A673 (cell line): ENCODE measurements around the gene TMEM214. TPM values are rescaled to one million over a fixed set of nuclear protein-coding genes. Genes with fewer than 3 reads are reported as not detected.
A peak's percentile ranks its signal among the peaks of the same experiment; 100 is the strongest.
"Not testable (repeated sequence)": the region's sequence is repeated elsewhere in the genome, so short reads cannot be mapped to it uniquely, and the experiment has no call there.

ENCODE experiments used
- BruUV-seq: library from RNA; stranded (reverse); fragments of 400-500 nt; replicated peaks from 2 replicates; lab custom pipeline; 2021; lab: Mats Ljungman, UMichigan
- CTCF ChIA-PET: fragments of 300-600 bp; sonication (Branson Sonifier 250); formaldehyde crosslinking; loops from one replicate; lab custom pipeline; 2022; ENCODE audit warnings: antibody characterized with exemption; lab: Charles Lee
- POLR2A ChIA-PET: fragments of 300-600 bp; sonication (Branson Sonifier 250); formaldehyde crosslinking; loops from one replicate; lab custom pipeline; 2022; ENCODE audit warnings: antibody characterized with exemption; ENCODE audit not compliant: low non-redundant PET; lab: Charles Lee
- DNase-seq: peaks from one replicate; pipeline ENCODE4 v3.0.0-alpha.2; 2015; ENCODE audit warnings: low spot score
- H3K27ac ChIP-seq: fragments of 200-600 bp; sonication (generic); 2 replicates; pipeline ENCODE4 v1.5.1; 2016; ENCODE audit warnings: mixed run types, low read depth, mild to moderate bottlenecking, mixed read lengths, antibody characterized with exemption, low read length; ENCODE audit not compliant: poor library complexity, severe bottlenecking
- H3K27me3 ChIP-seq: fragments of 200-600 bp; sonication (generic); replicated peaks from 2 replicates; pipeline ENCODE4 v1.6.1; 2017; ENCODE audit warnings: mixed run types, low read depth, mild to moderate bottlenecking, mixed read lengths, antibody characterized with exemption, low read length; ENCODE audit not compliant: insufficient read depth, poor library complexity
- H3K36me3 ChIP-seq: fragments of 200-600 bp; sonication (generic); 2 replicates; pipeline ENCODE4 v1.6.1; 2016; ENCODE audit warnings: mixed run types, mild to moderate bottlenecking, mixed read lengths, antibody characterized with exemption, low read length; ENCODE audit not compliant: insufficient read depth, poor library complexity, severe bottlenecking
- H3K4me1 ChIP-seq: fragments of 200-600 bp; sonication (generic); 2 replicates; pipeline ENCODE4 v1.6.1; 2017; ENCODE audit warnings: mixed run types, mild to moderate bottlenecking, mixed read lengths, antibody characterized with exemption, low read length; ENCODE audit not compliant: insufficient read depth, poor library complexity, severe bottlenecking
- H3K4me3 ChIP-seq: fragments of 200-600 bp; sonication (generic); 2 replicates; pipeline ENCODE4 v1.5.1; 2016; ENCODE audit warnings: low read depth, mixed run types, mild to moderate bottlenecking, mixed read lengths, low read length; ENCODE audit not compliant: poor library complexity, severe bottlenecking
- H3K9me3 ChIP-seq: fragments of 200-600 bp; sonication (generic); 2 replicates; pipeline ENCODE4 v1.6.1; 2016; ENCODE audit warnings: mixed run types, low read depth, mild to moderate bottlenecking, mixed read lengths, antibody characterized with exemption, low read length; ENCODE audit not compliant: poor library complexity, severe bottlenecking
- CTCF ChIP-seq: fragments of 300-800, 200-600 bp; sonication (generic); conservative IDR thresholded peaks from 2 replicates; pipeline ENCODE4 v1.5.1; 2017; ENCODE audit warnings: low read depth, mild to moderate bottlenecking, antibody characterized with exemption, low read length, moderate library complexity, mixed read lengths
- EZH2 ChIP-seq: fragments of 200-600 bp; sonication (generic); IDR thresholded peaks from 2 replicates; pipeline ENCODE4 v1.6.1; 2017; ENCODE audit warnings: borderline replicate concordance, low read depth, mild to moderate bottlenecking, mixed read lengths, antibody characterized with exemption, low read length; ENCODE audit not compliant: poor library complexity, severe bottlenecking
- intact Hi-C: fragments of 100-400 bp; cut with micrococcal nuclease; formaldehyde crosslinking; loops from one replicate; pipeline ENCODE4 v1.10.0; 2022; ENCODE audit not compliant: unreplicated experiment
- total RNA-seq: library from RNA; stranded (reverse); gene quantifications from 2 replicates; pipeline ENCODE4 v1.2.3, GENCODE V29; 2021

TMEM214 gene
- total RNA-seq, 1 experiment from 2014 or later = 76.7 TPM

DNA sequence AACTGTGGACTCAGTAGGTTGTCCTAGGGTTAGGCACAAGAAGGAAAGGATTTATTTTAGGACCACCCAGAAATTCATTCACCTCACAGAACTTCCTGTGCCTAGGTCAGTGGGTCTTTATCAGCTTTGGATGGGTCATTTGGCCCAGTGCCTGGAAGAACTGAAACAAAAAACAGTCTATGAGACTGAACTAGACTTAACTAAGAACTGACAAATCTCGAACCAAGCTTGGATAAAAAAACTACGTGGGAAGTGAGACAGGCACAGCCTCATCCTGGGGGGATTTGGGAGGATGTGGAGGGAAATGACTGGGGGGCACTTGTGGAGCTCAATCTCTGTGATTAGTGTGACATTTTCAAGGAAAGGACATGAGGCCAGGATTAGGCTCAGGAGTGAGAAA lies 41.0 kb downstream of the TMEM214 start:
- TF ChIP-seq CTCF (no peak), EZH2 (no peak)
- Histone ChIP-seq H3K27me3 (no peaks in the 10 kb centered on the region), H3K9me3 (no peaks in the 10 kb centered on the region), H3K4me1 (peaks cover 52% of the 10 kb centered on the region), H3K4me3 (no peak overlapping the region), H3K27ac (peak overlapping the region; percentile 52), H3K36me3 (peaks cover 15% of the 10 kb centered on the region)
- ChIA-PET POLR2A (interaction anchor here (0.6 kb wide), 1 partner anchor 18 kb away, joined by 3 read pairs; no protein-coding TSS in a partner anchor), CTCF (no interaction called here)
- no TSS peak for BruUV-seq
- DNase-seq = no peak
- intact Hi-C loops = no loop called here

DNA sequence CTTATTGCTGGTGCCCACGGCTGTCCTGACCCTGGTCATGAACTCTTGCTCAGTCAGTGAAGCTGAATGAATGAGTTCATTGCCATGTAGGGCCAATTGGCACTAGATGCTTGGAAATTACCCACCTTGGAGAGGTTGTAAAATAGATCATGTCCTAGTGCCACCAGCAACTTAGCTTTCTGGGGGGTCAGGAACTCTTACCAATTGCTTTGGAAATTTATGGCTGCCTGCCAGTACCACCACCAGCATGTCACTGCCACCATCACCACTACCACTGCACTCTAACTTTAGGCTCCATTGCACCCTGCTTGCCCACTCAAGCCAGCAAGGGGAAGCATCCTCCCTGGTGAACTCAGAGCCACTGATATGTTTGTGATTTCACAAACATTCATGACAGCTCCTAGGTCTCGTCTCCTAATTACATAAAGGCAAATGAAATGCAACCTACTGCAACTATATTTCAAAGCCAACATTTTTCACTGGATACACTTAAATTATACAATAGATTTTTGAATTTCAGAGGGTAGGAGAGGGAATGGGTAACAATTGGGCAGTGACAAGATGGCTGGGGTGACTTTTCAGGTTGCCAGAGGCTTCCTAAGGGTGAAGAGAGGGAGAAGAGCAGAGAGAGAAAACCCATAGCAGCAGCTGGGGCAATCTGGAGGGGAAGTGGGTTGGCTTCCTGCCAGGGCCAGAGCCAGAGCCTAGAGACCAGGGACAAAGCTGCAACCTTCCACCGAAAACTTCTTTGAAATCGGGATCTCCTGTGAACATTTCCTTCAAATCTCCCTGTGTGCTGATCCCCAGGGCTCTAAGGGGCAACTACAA lies 42.2 kb downstream of the TMEM214 start:
- TF ChIP-seq CTCF (no peak), EZH2 (no peak)
- BruUV-seq = no TSS peak
- Histone ChIP-seq H3K27me3 (no peaks in the 10 kb centered on the region), H3K9me3 (no peaks in the 10 kb centered on the region), H3K4me3 (no peak overlapping the region), H3K27ac (peak overlapping the region; percentile 45), H3K36me3 (peaks cover 3% of the 10 kb centered on the region), H3K4me1 (peaks cover 50% of the 10 kb centered on the region)
- POLR2A ChIA-PET = interaction anchor here (0.6 kb wide), 1 partner anchor 19 kb away, joined by 3 read pairs; no protein-coding TSS in a partner anchor
- CTCF ChIA-PET = no interaction called here
- DNase-seq = peak; percentile 66
- intact Hi-C loops = no loop called here

DNA sequence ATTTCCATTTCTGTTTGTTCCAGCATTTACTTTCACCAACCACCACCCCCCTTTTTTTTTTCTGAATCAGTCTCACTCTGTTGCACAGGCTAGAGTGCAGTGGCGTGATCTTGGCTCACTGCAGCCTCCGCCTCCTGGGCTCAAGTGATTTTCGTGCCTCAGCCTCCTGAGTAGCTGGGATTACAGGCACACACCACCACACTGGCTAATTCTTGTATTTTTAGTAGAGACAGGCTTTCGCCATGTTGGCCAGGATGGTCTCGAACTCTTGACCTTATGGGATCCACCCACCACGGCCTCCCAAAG lies 42.8 kb downstream of the TMEM214 start:
- BruUV-seq, CTCF ChIA-PET, intact Hi-C loops, H3K4me3 ChIP-seq, H3K36me3 ChIP-seq, POLR2A ChIA-PET, H3K9me3 ChIP-seq, H3K27me3 ChIP-seq, DNase-seq: not testable (repeated sequence)
- H3K27ac ChIP-seq = peak overlapping the region; percentile 45
- H3K4me1 ChIP-seq = peaks cover 46% of the 10 kb centered on the region

- no TSS peak for BruUV-seq
Measured at GRCh38 chr2:27076323-27076722, 43.6 kb downstream of the TMEM214 start.

More at GRCh38 chr2:27076323-27076722, 43.6 kb downstream of the TMEM214 start:
- Histone ChIP-seq H3K9me3 (no peaks in the 10 kb centered on the region), H3K27ac (no peak overlapping the region), H3K4me1 (peaks cover 51% of the 10 kb centered on the region), H3K36me3 (no peaks in the 10 kb centered on the region), H3K4me3 (no peak overlapping the region), H3K27me3 (no peaks in the 10 kb centered on the region)
- intact Hi-C loops = no loop called here
- ChIA-PET CTCF (no interaction called here), POLR2A (no interaction called here)
- DNase-seq = no peak
- TF ChIP-seq EZH2 = no peak
